GM21576 (cell line): ENCODE data around the gene CHST8.

ENCODE experiments used
- ATAC-seq: cut with Tn5 transposase; IDR thresholded peaks from one replicate; pipeline ENCODE4 v1.9.1; 2021; ENCODE audit warnings: mild to moderate bottlenecking, moderate library complexity; ENCODE audit not compliant: unreplicated experiment

Gene CHST8

DNA sequence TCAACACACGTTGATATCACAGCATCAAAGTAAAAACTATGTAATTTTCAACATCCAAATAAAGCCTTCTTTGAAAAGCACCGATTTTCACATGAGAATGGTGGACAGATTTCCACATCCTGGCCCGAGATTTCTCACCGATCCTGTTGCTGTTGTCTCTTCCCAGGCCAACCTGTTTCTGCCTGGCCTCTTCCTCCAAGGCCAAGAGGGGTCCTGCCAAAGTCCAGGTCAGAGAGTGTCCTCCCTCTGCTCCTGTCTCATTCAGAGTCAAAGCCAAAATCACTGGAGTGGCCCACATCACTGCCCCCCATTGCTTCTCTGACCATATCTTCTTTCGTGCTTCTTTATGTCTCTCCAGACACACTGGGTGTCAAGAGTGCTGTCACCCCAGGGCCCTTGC is 49.5 kb downstream of the CHST8 start:
- ATAC-seq: no peak

DNA sequence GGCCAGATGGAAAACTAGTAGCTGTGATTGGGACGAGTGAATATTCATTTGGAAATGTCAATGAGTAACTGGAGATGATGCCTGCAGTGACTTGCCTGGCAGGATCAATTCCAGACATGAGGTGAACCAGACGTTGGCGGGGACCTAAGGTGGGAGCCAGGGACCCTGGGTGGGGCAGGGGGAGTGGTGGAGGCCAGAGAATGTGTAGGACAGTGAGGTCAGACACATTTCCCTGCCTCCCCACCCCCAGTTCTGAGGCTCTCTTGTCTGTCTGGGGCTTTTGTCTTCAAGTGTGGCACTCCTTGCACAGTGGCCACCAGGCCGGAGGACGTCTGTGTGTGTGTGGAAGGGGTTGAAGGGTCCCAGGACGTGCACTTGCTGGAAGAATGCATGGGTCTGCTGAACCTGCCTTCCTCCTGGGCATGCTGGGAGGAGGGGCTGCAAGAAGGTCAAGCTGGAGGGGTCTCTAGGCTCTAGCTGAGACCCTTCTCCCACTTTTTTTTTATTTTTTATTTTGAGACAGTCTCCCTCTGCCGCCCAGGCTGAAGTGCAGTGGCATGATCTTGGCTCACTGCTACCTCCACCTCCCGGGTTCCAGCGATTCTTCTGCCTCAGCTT is 51.6 kb downstream of the CHST8 start:
- no peak for ATAC-seq

DNA sequence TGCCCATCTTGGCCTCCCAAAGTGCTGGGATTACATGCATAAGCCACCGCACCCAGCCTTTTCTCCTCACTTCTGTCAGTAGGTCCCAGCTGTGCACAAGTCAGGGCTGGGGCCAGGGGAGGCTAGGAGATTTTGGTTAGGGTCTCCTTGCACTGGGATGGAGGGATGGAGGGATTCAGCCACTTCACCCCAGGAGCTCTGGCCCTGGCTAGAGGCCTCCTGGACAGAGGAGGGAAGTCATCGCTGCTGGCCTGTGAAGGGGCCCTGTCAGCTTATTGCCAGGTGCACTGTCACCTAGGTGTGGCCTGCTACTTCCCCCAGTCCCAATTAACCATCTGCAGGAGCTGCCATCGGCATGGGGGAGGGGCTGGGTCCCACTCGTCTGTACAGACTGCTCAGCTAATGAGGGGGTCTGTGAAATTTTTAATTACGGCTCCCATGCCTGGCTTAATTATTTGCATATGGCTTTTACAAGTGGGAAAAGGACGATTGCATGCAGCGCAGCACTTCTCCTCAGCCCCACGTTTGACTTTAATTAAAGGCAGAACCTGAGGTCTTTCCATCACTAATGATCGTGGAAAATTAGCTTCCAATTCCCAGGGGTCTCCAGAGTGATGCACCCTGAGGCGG is 52.4 kb downstream of the CHST8 start:
- no peak for ATAC-seq

DNA sequence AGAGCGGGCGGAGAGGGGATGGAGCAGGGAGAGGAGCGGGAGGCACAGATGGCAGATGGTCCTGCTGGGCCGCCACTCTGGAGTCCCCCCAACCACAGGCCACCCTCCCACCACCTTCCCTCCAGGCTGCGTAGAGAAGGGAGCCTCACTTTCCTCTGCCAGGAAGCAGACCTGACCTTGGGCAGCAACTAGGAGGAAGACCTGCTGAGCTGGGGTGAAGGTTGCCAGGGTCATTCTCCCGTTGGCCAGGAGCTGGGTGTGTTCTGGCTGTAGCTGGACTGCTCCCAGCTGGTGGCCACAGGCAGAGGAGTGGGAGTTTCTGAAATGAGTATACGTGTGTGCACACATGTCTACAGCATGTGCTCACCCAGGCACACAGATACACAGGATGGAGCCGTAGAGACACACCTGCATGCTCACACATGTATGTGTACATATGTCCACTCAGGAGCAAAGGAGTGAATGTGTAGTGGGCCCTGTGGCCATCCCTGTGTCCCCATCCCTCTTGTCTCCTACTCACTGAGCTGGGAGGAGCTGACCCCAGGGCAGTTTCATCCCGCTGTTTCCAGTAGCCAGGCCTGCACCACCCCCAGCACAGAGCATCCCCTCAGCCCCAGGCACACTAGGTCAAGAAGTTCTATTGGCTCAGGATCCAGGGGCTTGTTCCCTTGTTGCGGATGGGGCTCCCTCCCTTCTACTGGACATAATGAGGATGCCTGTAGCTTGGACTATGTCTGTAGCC is 53.0 kb downstream of the CHST8 start:
- no peak for ATAC-seq

DNA sequence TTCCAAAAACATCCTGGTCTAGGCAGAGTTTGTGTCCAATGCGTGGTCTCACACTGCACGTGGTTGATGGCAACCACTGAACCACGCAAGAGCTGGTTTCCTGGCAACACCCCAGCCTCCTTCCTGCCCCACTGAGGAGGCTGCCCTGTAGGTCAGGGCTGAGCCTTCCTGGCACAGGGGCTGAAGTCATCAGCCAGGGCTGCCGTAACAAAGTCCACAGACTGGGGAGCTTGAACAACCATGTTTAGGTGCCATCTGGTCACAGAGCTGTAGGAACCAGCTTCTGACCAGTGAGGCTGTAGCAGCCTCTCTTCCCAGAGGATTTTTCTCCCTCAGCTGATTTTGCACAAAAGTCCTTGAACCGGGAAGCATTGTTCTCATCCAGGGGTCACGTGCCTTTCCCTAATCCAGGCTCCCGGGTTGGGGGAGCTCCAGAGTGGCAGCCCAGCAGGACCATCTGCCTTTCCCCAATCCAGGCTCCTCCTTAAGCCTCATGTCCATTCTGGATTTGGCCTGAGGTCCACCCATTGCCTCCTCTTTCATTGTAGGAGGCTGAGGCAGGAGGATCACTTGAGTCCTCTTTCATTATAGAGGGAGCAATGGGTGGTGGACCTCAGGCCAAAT is 53.9 kb downstream of the CHST8 start:
- ATAC-seq: no peak

DNA sequence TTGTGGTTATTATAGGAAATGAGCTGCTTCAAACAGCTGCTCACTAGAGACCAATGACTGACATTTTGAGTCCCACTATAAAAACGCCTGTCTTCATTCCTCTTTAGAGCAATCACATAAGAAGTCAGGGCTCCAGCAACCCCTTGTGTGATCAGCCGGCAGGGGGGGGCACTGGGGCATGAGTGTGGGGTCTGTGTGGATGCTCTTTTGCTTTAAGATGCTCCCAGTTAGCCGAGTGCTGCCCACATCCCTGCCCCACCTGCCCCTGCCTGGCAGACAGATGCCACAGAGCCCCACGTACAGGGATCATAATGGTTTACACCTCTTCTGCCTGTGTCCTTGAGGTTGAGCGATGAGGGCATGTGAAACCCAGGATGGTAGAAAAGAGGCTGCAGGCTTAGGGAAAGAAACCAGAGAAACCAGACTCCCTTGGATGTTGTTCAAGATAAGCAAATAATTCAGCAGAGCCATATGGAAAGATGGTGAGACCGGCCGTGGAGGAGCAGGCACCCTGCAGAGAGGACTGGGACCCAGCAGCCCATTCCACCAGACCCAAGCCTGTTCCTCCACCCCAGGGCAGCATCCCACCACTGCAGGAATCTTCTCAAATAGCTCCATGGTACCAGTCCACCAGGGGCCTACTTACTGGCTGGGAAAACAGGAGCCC is 55.4 kb downstream of the CHST8 start:
- no peak for ATAC-seq

DNA sequence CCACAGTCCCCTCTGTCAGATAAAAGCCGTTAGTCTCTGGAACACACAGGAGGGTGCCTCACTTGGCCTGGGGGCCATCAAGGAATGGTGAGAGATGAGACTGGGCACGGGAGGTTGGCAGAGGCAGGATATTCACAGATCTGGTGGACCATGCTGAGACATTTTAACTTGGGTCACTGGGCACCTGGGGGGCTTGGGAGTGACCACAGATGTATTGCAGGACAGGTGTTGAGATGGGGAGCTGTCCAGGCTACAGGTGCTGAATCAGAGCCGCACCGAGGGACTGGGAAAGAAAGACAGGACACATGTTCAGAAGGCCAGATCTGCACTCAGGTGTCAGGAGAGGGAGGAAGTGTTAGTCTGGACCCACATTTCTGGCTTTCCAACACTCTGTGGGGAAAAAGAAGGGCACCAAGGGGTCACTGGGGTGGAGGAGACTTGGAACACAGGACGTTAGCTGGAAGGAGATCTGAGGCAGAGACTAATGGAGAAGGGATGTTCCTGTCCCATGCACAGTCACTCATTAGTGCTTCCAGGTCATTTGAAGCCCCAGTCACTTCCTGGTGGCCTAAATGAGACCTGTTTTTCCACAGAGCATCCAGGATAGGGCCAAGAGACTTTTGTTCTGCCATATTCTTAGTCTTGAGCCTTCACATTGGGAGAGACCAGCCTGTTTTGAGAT is 56.1 kb downstream of the CHST8 start:
- ATAC-seq: no peak

DNA sequence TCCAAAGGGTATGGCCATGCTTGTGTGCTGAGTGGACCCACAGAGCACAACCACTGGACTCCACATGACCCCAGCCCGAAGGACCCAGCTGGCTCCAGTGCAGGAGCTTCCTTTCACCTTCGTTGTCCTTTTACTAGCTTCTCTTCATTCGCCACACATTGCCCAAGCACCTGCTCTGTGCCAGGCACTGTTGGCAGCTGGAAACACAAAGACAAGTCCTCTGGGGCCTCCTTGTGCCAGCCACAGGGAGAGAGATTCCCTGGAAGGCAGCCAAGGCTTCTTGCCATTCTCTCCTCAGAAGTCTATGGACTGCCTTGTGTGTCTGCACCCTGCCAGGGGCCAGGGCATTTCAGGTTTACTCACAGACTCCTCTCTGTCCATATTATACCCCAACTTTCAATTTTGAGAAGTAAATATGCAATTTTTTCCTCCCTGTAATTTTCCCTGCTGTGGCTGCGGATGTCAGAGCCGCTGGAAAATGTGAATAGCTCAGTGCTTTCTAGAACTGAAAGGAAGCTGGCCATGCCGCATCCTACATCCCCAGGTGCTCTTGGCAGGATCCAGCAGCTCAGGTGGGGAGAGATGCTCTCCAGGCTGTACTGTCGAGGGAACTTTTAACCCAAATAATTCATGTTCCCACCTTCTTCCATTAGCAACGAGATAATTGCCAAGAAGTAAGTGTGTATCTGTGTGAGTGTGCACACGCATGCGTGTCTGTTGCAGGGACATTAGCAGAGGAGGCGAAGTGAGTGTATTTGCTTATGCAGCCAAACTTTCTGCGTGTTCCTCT is 57.2 kb downstream of the CHST8 start:
- ATAC-seq: no peak

DNA sequence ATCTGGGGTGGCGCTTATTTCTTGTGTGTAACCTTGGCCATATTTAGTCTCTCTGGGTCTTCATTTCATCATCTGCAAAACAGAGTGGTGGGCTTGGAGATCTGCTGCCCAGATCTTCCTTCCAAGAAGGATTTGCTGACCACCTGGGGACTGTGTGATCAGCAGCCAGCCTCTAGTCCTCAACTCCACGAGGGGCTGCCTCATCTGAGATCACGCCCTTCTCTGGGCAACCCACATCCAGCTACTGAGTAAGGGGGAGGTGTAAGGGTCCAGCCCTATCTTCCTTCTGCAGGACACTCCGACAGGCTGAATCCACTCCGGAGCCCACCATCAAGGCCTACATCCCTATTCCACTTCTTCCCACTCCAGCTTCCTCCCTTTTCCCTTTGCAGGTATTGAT is 57.9 kb downstream of the CHST8 start:
- no peak for ATAC-seq

DNA sequence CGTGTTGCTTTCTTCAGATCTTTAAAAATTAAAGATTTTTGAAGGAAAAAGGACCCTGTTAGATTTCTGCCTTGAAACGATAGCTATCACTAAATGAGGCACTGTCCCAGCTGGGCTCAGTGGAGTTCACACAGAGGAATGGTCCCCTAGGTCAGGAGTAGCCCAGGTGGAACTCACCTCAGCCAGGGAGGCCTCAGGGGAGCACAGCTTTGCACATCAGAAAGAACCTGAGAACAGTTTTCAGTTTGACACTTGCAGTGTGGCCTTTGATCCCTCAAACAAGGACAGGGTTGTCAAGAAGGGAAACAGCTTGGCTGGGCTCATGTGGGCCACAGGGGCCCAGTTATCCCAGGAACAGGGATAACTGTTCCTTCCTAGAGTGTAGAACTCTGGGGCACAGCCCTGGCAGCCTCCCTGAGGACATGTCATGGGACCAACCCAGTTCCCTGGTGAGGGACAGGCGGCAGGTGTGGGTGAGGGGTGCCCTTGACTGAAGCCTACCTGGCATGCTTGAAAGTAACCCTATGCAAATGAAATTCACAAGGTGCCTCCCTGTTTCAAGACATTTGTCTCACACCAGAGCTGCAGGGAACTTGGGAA is 59.4 kb downstream of the CHST8 start:
- ATAC-seq: no peak

DNA sequence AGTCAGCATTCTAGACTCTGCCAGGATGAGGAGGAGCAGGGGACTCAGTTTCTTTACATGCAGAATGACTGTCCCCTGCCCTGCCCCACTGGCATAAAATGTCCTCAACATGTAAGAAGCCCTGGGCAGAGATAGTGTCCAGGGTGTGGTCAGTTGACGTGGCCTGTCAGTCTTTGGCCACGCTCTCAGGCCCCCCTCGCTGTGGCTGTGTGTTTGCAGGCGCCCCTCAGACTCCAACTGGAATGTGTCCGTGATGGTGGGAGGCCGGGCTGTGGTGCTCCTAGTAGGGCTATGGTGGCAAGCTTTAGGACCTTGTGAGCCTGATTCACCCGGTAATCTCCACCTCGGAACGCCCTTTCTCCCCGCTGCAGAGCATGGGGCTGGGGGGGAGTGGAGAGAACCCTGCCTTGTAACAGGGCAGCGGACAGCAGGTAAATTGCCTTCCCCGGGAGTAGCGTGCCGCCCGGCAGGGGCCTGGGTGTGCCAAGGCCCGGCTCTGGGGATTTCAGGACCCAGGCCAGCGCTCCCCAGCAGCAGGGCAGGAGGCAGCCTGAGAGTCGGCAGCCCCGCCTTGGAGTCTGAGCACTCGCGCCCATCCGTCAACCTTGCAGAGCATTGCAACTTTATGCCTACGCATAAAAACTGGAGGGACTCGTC is 62.3 kb downstream of the CHST8 start:
- no peak for ATAC-seq

DNA sequence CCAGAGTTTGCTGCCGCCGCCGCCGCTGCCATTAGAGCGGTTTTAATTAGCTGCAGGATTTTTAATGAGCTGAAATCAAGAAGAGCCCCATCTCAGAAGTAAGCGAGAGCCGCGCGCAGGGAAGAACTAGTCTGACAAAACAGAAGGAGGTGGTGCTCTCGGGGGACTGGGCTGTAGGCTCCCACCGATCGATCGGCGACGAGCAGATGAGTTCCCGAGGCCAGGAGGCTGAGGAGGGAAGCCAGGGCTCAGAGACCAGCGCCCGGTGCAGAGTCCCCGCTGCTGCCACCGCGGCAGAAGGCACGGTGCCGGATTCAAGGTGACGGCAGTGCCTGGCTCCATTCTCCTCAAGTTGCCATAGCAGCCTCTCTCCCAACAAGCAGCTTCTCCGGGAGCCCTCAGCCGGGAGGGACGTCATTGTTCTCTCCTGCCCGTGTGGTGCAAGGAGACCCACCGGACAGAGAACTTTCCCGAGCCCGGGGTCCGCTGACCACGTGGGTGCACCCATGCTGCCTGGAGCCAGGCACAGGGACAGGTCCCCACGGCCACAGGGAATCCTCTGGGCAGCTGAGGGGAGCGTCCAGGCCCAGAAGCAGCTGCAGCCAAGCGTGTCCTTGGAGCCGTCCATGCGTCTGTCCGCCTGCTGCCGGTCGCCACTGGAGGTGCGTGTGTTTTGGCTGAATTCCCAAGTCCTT is 62.9 kb downstream of the CHST8 start:
- no peak for ATAC-seq

DNA sequence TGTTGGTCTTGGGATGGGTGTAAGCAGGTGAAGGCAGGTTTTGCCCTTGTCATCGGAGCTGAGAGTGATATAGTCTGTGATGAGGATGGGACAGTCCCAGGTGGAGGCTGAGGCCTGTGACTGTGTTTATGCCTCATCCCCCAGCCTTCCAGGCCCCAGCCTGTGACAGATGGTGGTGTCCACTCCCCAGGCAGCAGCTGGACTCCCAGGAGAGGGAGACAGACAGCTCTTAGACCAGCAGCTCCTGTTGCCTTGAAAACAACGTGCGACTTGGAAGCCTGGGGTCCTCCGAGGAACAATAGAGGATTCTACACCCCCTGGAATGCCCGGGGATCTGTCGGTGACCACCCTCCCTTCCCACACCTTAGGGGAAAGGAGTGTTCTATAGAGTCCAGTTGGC is 63.8 kb downstream of the CHST8 start:
- ATAC-seq: no peak

DNA sequence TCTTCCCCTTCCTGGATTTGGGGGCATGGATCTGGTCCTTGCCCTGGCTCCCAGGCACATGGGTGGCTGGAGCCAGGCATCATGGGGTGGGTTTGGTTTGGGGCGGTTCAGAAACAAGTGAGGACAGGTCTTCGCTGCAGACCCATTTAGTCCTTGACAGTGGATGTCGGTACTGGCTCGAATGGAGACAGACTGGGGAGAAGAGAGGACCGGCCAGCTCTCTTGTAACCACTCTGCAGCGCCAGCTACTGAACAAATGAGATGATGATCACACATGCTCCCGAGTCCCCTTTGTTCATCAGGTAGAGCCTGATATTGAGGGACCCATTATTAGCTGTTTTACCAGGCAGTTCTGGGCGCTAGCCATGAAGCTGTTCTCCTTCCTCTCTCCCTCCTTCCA is 64.5 kb downstream of the CHST8 start:
- no peak for ATAC-seq

DNA sequence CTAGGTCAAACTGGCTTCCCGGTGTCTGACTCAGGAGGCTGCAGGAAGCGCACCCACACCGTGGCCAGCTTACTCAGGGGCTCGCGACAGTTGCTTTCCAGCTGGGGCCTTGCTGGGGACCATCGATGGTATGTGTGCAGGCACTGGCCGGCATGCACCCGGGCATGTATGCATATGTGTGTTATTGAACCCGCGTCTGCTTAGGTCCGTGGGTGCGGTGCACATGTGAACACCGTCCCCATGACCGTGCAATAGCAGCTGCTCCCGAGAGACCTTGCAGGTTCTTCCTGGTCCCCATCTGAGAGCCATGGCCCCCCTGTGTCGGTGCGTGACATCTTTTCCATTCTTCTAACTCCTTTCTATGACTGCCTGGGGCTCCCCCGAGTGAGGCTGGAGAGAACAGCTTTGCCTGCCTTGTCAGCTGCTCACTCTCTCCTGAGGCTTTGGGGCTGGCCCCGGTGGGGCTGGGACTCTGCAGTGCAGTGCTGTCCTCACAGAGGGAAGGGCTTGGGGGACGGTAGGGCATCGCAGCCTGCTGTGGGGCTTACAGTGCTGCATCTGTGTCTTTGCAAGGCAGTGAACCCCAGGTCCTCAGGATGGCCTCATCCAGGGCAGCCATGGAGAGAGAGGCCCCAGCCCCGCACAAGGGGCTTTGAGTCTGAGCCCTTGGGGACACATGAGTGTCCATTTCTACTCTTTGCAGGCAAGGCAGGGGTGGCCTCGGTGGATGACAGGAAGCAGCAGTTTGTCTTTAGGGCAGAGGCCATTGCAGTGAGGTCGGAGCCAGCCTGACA is 65.1 kb downstream of the CHST8 start:
- ATAC-seq: no peak

DNA sequence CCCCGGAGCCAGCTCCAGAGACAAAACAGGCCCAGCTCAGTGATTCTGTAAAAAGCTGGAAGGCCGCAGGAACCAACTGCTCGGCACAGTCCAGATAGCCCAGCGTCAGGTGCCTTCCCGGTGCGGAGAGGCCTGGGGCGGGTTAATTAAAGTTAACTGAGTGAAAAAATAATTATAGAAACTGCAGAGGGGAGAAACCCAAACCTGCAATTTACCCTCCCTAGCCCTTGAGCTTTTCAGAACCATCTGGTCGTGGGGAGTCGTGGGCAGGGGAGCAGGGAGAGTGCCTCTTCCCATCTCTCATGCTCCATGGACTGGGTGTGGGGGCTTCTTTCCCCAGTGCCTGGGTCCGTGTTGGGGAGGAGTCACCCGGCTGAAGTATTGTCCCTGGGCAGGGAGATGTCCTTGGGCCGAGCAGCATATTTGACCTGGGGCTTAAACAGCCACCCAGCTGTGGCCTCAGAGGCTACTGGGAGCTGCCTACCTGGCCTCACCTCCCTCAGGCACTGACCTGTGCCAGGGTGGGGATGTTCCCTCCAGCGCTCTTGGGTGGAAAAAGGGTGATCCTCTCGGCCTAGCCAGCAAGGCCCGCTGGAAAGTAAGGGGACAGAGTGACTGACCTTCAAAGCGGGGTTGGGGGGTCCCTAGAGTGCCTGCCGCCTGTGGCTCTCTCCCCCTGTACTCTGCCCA is 65.9 kb downstream of the CHST8 start:
- ATAC-seq: no peak
